Stimulated activated naive CD8-positive, alpha-beta T cell treated with anti-CD3 and anti-CD28 coated beads, Interleukin-15, Interleukin-2, amounts not matched to agents 100 U/mL and 50 U/mL, for 24 hours (primary cell): ENCODE measurements around the gene RASA3.
"Not testable (repeated sequence)": the region's sequence is repeated elsewhere in the genome, so short reads cannot be mapped to it uniquely, and the experiment has no call there.

ENCODE experiments used
- ATAC-seq: fragments of 150-1000 bp; cut with Tn5 transposase; one replicate; pipeline ENCODE4 v1.10.0; 2021
- DNase-seq: peaks from one replicate; pipeline ENCODE4 v3.0.0; 2021

The RASA3 gene

DNA sequence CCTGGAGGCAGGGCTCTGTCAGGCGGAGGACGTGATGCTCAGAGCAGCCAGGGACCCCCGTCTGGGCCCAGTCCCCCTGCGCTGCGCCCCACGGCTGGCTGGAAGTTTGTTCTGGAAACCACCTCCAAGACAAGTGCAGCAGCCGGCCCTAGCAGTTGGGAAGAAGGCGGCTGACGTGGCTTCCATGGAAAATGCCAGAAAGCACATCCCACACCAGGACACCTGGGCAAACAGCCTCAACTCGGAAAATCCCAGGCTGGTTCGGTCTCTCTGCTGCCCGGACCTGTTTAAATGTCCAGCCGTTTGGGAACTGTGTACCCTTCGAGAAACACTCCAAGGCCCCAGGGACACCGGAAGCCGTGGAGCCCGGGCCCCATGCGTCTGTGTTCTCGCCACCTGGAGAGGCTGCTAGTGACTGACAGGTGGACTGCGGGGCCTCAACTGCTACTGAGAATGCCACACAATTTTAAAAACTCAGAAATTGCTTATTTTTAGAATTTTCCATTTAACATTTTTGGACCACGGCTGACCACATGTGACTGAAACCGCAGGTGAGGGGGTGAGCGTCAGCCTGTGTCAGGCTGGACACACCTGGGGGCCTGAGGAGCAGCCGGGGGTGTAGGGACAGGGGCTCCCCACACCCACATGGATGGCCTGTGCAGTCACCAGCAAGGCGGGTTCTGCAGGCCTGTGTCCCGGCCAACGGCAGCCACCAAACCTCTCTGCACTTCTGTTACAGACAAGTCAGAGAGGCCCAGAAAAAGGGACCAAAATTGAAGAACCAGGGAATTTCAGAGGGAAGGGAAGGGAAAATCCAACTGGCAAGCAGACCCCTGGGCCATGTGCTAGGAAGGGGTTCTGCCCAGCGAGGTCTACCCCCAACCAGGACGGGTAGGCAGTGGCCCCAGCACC lies 31.7 kb downstream of the RASA3 start:
- ATAC-seq (no peak), DNase-seq (no peak)

DNA sequence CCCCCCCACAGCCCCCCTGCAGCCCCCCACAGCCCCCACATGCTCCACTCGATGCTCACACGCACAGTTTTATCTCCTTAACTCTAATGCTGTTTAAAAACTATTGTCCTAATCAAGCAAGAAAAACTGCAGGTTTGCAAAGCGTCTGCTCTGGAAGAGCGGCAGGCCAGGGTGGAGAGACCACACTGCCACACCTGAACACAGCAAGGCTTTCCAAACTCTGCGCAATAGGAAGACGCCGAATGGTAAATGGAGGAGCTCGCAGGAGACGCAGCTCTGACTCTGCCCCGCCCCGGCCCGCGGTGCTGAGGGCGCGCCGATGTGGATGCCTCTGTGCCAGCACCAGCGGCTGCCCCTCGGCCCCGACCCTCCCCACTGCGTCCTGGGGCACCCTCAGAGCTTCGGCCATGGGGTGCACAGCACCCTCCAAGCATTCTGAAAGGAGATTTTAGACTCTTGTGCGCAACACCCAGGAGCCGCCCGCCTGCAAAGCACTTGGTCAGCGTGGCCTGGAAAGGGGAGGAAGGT lies 32.4 kb downstream of the RASA3 start:
- ATAC-seq (no peak), DNase-seq (peak; percentile 9)

DNA sequence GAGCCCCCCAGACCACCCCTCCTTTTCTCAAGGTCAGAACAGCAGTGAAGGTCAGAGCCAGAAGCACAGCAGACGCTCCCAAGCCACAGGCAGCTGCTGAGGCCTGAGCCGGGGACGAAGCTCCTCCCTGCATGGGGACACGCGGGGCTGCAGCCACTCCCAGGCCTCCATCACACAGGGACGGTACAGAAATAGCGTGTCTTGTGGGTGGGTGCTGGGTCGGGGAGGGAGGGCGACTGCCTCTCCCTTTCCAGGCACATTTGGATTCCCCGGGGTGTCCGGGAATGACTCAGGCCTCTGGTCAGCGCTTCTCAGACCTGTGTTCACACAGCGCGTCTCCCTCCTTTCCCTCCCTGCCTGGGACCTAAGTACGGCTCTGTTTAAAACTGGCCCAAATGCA lies 33.2 kb downstream of the RASA3 start:
- ATAC-seq (peak; percentile 38), DNase-seq (peak; percentile 26)

DNA sequence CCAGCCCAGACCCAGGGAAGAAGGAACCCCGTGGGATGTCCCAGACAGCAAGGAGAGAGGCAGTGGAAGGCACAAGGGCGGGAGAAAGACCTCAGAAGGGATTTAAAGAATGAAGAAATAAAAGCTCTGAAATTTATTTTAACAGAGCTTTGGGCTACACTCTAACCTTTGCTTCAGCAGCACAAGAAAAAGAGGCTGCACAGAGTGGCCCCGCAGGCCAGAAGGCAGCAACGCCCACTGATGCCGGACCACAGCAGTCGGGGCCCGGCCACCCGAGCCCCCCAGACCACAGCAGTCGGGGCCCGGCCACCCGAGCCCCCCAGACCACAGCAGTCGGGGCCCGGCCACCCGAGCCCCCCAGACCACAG lies 33.8 kb downstream of the RASA3 start:
- DNase-seq, ATAC-seq: not testable (repeated sequence)

DNA sequence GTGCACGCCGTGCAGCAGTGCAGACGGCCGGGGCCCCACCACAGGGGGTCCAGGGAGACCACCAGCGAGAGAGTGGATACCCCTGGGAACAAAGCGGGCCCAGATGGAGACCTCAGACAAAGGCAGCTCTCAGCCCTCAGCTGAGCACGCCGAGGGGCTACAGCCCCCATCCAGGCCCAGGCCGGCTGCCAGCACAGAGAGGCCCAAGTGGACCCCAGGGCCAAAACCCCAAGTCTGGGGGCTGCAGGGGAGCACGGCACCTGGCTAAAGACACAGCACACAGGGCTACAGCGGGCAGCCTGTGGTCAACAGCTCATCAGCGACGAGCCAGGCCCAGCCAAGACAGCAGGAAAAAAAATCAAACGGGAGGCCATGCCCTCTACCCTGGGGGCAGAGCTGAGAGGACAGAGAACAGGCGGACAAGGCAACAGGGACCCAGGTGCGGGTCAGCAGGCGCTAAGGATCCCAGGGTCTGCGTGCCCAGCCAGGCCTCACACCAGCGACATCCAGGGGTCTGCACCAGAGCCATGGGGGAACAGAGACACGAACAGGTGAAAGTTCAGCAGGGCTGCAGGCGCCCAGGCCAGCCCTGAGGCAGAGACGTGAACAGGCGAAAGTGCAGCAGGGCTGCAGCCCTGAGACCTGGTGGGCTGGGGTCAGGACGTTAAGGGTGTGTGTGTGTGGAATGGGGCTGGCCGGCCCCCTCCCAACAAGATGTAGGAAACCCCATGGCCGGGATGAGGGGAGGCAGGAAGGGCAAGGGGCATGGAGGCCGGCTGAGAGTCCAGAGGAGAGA lies 34.3 kb downstream of the RASA3 start:
- DNase-seq (peak; percentile 4), ATAC-seq (no peak)

DNA sequence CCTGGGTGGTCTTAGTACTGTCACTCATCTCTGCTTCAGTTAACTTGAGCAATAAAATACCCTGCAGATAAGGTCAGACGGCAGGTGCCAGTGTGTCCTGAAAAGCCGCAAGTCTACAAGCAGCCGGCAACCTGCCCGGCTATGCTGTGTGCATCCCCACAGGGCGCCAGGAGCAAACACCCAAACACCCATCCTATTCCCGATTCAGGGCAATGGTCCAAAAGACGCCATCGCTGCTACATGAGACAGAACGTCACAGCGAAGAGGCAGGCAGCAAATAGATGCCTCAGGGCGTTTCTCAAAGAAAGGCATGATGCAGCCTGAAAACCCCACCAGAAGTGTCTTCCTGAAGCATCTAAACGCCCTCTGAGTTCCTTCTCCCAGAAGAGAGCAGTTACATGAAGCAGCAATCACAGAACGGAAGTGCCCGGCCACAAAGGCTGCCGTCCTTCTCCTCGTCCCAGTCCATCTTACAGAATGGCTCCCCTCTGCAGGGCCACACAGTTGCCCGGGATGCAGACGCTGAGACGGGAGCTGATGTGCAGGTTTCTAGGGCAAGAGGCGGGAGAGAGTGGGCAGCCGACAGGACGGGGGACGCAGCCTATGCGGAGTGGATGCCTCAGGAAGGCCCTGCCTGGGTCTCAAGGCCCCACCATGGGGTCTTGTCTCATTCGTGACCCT lies 35.1 kb downstream of the RASA3 start:
- peak; percentile 2 for DNase-seq
- ATAC-seq, result no peak

DNA sequence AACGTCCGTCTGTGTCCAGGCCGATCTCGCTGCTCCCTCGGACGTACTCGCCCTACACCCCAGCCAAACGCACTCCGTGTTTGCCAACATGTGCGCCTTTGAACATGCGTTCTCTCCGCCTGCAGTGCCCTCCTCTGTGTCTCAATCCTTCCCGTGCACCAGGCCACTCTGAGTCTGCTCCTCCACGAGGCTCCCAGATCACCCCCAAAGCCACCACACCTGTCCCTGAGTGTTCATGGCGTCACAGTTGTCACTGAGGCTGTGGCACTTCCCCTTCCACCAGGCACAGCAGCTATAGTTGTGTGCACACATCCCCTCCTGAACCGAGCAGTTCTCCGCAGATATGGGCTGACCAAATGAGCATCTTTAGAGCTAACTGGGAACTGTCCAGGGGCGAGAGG lies 35.6 kb downstream of the RASA3 start:
- no peak for ATAC-seq
- DNase-seq, result peak; percentile 1

DNA sequence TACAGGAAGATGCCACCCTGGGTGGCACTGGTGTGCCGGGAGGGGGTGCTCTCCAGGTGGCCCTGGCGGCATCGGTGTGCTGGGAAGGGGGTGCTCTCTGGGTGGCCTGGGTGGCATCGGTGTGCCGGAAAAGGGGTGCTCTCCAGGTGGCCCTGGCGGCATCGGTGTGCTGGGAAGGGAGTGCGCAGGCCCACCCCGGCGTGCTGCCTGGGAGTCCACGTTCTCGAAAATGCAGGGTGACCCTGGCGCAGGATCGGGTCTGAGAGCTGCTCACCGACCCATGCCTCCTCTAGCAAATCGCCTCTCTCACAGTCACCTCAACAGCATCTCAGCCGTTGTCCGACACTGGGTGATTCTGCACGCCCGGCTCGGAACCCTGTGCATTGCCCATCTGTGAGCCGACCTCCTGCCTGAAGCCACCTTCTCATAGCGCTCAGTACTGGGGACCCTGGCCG lies 36.4 kb downstream of the RASA3 start:
- peak; percentile 1 for DNase-seq
- ATAC-seq, result no peak

DNA sequence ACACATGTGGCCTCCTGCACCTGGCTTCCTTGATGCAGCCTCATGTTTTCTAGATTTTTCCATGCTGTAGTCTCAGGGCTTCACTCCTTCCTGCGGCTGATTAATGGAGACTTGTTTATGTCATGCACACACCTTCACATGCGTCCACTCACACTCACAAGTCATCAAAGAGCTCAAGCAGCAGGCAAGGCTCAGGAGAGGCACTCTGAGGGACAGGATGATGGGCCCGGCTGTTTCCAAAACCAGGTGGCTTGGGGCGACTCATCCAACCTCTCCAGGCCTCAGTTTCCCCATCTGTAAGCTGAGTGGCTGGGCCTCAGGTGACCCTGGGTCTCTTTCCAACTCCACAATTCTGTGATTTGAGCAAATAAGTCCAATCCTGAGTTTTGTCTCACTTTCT lies 36.9 kb downstream of the RASA3 start:
- peak; percentile 3 for DNase-seq

DNA sequence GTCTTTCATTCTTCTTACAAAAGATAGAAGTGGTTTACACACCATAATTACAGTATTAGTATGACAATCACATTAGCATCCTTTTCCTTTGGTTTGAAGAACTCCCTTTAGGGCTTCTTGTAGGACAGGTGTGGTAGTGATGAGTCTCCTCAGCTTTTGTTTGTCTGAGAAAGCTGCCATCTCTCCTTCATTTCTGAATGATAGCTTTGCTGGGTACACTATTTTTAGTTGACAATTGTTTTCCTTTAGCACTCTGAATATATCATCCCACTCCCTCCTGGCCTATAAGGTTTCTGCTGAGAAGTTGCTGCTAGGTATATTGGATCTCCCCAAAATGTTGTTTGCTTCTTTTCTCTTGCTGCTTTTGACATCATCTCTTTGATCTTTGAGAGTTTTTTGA lies 39.3 kb downstream of the RASA3 start:
- ATAC-seq, result no peak

More for the DNA sequence above, 36.9 kb downstream of the RASA3 start:
- no peak for ATAC-seq

DNA sequence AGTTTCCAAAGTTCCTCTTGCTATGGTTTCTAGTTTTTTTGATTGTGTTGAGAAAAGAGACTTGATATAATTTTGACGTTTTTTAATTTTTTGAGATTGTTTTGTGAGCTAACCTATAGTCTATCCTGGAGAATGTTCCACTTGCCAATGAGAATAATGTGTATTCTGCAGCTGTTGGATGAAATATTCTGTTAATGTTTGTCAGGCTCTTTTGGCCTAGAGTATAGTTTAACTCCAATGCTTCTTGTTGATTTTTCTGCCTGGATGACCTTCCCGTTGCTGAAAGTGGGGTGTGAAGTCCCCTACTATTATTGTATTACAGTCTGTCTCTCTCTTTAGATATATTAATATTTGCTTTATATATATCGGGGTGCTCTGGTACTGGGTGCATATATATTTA lies 40.0 kb downstream of the RASA3 start:
- ATAC-seq, result no peak
- no peak for DNase-seq

More for the DNA sequence above, 39.3 kb downstream of the RASA3 start:
- no peak for DNase-seq

DNA sequence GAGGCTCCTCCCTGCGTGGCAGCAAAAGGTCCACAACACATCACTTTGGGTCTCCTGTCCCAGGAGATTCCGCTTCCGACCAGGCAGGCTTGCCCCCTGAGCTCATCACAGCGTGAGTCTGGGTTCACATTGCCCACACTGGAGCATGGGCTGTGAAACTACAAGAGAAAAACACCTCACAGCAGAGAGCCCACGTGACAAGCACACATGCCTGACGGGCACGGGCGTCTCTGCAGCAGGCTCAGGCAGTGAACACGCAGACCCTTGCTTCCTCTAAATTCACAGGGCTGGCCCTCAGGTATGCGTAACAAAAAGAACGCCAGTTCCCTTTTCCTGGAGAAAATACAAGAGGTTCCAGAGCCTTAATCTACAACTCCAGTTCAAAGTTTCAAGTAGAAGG lies 41.9 kb downstream of the RASA3 start:
- DNase-seq (peak; percentile 17), ATAC-seq (peak; percentile 76)

DNA sequence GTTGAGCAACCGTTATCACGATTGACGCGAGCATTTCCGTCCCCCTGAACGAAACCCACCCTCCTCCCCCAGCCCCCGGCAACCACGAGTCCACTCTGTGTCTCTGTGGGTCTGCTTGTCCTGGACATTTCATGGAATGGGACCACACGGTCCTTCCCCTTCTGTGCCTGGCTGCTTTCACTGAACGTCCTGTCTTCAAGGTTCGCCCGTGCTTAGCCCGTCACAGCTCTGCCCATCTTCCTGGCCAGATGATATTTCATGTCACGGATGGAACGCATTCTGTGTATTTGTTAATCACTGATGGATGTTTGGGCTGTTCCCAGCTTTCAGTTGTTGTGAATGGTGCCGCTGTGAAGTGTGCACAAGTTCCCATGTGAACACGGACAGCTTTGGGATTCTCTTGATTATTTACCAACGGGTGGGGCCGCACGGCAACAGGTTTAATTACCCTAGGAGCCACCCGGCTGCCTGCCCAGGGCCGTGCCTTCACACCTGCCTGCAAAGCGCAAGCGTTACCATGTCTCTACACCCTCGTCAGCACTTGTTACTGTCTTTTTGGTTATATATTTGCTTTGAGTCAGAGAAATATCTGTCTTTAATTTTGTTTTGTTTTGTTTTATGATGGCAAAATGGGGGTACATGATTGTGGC lies 42.5 kb downstream of the RASA3 start:
- DNase-seq (peak; percentile 2), ATAC-seq (no peak)

DNA sequence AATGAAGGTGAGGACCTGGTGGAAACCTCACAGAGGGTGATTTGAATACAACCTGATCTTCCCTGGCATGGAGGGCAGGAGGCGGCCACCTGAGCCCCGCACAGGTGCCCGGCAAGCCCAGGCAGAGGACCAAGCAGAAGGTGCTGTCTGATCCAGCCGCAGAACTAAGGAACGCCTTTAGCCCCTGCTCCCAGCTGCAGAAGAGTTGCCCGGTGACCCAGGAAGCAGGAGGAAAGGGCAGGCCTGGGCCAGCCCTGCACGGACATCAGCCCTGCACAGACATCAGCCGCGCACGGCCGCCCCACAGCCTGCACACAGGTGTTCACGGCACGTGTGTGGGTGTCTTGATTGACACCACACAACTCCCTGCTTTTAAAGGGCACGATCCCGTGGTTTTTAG lies 43.1 kb downstream of the RASA3 start:
- DNase-seq (peak; percentile 3), ATAC-seq (no peak)

DNA sequence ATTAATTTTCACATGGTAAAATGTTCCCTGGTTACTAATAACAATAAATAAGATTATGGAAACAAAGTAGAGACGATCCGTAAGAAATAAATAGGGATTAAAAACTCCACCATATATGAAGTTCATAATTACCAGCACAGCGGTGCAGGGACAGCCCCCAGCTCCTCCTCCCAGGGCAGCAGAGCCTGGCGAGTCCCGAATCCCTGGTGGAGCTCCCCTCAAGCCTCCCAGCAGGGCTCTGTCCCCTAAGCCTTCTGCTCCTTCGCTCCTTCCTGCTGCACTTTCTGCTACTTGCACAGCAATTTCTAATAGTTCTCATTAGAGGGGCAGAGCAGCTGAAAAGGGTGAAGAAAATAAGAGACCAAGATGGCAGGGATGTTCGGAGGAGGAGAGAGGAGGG lies 43.6 kb downstream of the RASA3 start:
- DNase-seq (peak; percentile 1), ATAC-seq (no peak)

DNA sequence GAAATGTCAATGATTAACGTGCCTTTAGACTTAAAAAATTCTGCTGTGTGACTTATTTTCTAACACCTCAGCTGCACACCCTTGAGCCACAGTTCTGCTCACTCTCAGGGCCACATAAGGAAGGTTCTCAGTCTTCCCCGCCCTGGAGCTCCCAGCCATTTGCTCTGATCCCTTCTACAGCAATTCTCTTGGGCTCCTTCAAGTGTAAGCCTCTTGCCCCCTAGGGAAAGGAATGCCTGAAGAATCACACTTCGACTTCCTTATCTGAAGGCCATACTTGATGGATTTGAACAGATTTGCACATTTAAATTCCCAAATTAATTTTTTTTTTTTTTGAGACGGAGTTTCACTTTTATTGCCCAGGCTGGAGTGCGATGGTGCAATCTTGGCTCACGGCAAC lies 44.2 kb downstream of the RASA3 start:
- DNase-seq (no peak), ATAC-seq (no peak)

DNA sequence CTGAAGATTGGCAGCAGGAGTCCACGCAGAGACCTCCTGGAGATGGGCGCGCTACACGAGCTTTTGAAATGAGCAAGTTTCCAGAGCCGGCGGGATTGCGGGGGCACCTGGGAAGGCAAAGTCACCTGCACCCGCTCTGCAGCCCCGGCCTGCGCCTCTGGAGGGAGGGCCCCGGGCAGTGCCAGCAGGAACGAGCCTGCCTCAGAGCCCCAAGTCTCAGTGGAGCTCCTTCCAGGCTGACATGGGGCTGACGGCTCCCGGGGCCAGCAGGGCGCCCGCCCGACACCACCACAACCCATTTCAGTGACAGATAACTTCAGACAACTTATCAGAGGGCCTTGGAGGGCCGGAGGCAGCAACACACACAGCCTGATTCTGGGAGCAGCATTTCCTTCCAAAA lies 45.0 kb downstream of the RASA3 start:
- DNase-seq (peak; percentile 2), ATAC-seq (no peak)

DNA sequence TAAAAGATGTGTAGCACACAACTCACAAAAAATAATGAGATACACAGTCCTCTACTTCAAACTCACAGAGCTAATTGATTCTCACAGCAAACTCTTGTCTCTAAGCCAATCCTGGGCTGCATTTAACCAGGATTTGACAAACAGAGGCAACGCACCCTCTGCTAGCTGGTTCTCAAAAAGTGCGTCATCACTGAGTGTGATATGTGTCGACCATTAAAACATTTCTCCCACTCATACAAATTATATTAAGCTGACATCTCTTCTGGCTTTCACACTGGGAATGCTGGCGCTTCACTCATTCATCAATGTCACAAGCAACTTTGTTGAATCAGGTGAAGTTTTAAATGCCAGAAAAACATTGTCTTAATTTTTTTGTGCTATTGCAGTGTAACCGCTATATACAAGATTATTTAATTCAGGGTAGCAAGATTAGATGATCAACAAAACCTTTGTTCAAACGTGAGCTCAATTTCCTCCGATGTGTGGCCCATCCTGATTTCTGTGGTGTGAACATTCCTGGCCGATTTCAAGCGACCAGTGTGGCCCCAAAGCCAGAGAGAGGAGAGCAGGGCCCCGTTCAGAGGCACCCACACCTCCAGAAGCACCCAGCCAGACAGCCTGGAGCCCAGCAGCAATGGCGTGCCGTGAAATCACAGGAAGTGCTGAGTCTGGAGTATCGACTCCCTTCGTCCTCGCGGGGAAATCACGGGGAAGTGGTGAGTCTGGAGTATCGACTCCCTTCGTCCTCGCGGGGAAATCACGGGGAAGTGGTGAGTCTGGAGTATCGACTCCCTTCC lies 49.4 kb downstream of the RASA3 start:
- peak; percentile 3 for DNase-seq
- no peak for ATAC-seq

DNA sequence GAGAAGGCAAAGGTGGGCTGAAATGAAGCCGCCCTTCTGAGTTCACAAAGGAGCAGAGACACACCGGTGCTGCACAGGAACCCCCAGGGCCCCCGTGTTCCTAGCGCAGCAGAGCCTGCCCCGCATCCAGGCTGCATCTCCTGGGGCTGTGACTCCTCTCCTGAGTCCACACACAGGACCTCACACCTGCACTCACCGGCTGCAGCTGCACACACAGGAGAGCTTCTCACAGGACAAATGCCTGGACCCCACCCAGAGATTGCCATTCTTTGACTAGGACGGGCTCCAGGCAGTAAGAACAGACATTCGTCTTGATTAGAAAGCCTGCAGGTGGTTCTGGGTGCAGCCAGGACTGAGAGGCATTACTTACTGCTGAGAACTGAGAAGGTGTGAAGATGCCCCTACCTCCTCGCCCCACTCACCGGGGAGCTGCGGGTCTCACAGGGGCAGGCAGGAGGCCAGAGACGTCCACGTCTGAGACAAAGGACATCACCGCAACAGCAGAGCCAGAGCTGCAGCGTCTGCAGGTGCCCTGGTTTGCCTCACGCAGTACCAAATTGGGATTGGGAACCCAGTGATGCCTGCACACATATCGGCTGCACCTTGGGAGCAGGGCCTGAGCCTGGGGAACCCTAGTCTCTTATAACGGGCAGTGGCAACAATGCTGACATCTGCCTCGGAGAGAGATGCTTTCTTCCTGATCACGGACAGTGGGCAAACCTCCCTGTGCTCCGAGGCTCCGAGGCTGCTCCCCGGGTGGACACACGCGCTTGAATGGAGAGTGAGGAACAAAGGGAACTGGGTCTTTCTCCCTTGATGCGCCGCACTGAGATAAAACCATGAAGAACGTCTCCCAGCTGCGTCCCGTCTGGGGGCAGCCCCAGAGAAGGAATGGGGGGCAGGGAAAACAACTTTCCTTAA lies 50.4 kb downstream of the RASA3 start:
- ATAC-seq, result no peak
- DNase-seq, result no peak
